Hepatocyte (in vitro differentiated cells): ENCODE measurements around the gene TOP1.

Experiments used
- EZH2 ChIP-seq: fragments of 200-600 bp; sonication (generic); IDR thresholded peaks from 2 replicates; pipeline ENCODE4 v1.6.1; 2016; ENCODE audit warnings: antibody characterized with exemption, mild to moderate bottlenecking, borderline replicate concordance
- TF ChIP-seq, protein P1 (sequence below): fragments of 200-600 bp; sonication (generic); IDR thresholded peaks from 2 replicates; pipeline ENCODE4 v1.5.1; 2016; ENCODE audit warnings: antibody characterized with exemption, mild to moderate bottlenecking; ENCODE audit not compliant: poor library complexity

DNA sequence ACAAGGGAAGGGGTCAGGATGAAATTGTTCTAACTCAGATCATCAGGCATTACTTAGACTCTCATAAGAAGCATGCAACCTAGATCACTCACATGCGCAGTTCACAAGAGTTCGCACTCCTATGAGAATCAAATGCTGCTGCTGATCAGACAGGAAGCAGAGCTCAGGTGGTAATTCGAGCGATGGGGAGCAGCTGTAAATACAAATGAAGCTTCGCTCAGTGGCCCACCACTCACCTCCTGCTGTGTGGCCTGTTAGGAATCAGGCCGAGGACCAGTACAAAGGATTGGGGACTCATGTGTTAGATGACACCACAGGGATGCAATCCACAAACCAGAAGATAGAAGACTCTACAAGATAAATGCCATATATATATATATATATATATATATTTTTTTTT is 31.5 kb upstream of the TOP1 start:
- no peak for TF ChIP-seq EZH2
- TF ChIP-seq, protein P1, sequence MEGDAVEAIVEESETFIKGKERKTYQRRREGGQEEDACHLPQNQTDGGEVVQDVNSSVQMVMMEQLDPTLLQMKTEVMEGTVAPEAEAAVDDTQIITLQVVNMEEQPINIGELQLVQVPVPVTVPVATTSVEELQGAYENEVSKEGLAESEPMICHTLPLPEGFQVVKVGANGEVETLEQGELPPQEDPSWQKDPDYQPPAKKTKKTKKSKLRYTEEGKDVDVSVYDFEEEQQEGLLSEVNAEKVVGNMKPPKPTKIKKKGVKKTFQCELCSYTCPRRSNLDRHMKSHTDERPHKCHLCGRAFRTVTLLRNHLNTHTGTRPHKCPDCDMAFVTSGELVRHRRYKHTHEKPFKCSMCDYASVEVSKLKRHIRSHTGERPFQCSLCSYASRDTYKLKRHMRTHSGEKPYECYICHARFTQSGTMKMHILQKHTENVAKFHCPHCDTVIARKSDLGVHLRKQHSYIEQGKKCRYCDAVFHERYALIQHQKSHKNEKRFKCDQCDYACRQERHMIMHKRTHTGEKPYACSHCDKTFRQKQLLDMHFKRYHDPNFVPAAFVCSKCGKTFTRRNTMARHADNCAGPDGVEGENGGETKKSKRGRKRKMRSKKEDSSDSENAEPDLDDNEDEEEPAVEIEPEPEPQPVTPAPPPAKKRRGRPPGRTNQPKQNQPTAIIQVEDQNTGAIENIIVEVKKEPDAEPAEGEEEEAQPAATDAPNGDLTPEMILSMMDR = no peak
